Prostate gland (tissue), 2 donors: Measurements from ENCODE around the gene TRRAP.

Source experiments
- POLR2A ChIP-seq: fragments of 450-650 bp; IDR thresholded peaks from one replicate; pipeline ENCODE4 v1.6.1; 2016; ENCODE audit warnings: antibody characterized with exemption, mild to moderate bottlenecking
- POLR2AphosphoS5 ChIP-seq: sonication (generic); formaldehyde crosslinking; IDR thresholded peaks from one replicate; pipeline ENCODE4 v1.6.1; 2017; ENCODE audit warnings: antibody characterized with exemption
- TF ChIP-seq, protein P1 (sequence below), 4 experiments: fragments of 200-600 bp in 2 of 4; fragments of 450-650 bp in 2 of 4; sonication (generic) in 2 of 4; IDR thresholded peaks; 1 replicate in 3 of 4; 2 replicates in 1 of 4; pipeline ENCODE4 v1.5.1; 2016 to 2019; ENCODE audit warnings: antibody characterized with exemption in 4 of 4, mild to moderate bottlenecking in 2 of 4, moderate library complexity in 2 of 4

DNA sequence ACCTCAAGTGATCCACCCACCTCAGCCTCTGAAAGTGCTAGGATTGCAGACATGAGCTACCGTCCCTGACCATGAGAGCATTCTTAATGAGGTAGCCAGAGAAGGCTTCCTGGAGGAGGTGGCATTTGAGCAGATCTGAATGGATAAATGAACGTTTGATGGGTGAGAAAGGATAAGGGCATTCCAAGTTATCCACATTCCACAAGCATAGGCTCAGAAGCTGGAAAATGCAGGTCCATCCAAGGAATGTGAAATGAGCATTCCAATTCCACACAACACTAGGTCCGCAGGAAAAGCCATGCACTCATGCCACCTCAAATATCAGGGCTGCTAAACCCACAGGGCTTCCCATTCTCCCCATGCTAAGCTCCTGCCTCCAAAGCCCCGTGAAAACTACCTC is 25.5 kb upstream of the TRRAP start:
- TF ChIP-seq, protein P1, sequence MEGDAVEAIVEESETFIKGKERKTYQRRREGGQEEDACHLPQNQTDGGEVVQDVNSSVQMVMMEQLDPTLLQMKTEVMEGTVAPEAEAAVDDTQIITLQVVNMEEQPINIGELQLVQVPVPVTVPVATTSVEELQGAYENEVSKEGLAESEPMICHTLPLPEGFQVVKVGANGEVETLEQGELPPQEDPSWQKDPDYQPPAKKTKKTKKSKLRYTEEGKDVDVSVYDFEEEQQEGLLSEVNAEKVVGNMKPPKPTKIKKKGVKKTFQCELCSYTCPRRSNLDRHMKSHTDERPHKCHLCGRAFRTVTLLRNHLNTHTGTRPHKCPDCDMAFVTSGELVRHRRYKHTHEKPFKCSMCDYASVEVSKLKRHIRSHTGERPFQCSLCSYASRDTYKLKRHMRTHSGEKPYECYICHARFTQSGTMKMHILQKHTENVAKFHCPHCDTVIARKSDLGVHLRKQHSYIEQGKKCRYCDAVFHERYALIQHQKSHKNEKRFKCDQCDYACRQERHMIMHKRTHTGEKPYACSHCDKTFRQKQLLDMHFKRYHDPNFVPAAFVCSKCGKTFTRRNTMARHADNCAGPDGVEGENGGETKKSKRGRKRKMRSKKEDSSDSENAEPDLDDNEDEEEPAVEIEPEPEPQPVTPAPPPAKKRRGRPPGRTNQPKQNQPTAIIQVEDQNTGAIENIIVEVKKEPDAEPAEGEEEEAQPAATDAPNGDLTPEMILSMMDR (IDR thresholded peaks at IDR 0.05) = no peak
- TF ChIP-seq POLR2AphosphoS5 (no peak), POLR2A (no peak)
